ENCODE measurements around the gene DERL2.

Gene DERL2

GRCh38 chr17:5485270-5486205 is at the start of gene DERL2:
DERL2 (minus strand) TSS chr17:5486178; CDS start chr17:5486161, 17 bp downstream.
- DNase-seq = no peak

- no peak for DNase-seq
Measured at GRCh38 chr17:5535436-5535835, 49.5 kb upstream of the DERL2 start.

- no peak for DNase-seq
Measured at GRCh38 chr17:5533486-5534315, 47.7 kb upstream of the DERL2 start.

GRCh38 chr17:5532581-5532980 is 46.6 kb upstream of the DERL2 start:
- DNase-seq = no peak

GRCh38 chr17:5531085-5531418 is 45.1 kb upstream of the DERL2 start:
- no peak for DNase-seq

GRCh38 chr17:5530265-5531084 is 44.5 kb upstream of the DERL2 start:
- no peak for DNase-seq

- no peak for DNase-seq
Measured at GRCh38 chr17:5527601-5528250, 41.7 kb upstream of the DERL2 start.

- DNase-seq = no peak
Measured at GRCh38 chr17:5526821-5527598, 41.0 kb upstream of the DERL2 start.

- DNase-seq = no peak
Measured at GRCh38 chr17:5523249-5523648, 37.3 kb upstream of the DERL2 start.

- DNase-seq = no peak
Measured at GRCh38 chr17:5522476-5522875, 36.5 kb upstream of the DERL2 start.

GRCh38 chr17:5516060-5516792 is 30.2 kb upstream of the DERL2 start:
- no peak for DNase-seq

- no peak for DNase-seq
Measured at GRCh38 chr17:5514976-5515375, 29.0 kb upstream of the DERL2 start.

- DNase-seq = no peak
Measured at GRCh38 chr17:5513628-5514027, 27.6 kb upstream of the DERL2 start.

GRCh38 chr17:5511401-5512225 is 25.6 kb upstream of the DERL2 start:
- no peak for DNase-seq

GRCh38 chr17:5510771-5511170 is 24.8 kb upstream of the DERL2 start:
- DNase-seq = no peak

GRCh38 chr17:5509482-5509881 is 23.5 kb upstream of the DERL2 start:
- DNase-seq = no peak

GRCh38 chr17:5508810-5509209 is 22.8 kb upstream of the DERL2 start:
- DNase-seq = no peak

- no peak for DNase-seq
Measured at GRCh38 chr17:5506307-5506706, 20.3 kb upstream of the DERL2 start.

- no peak for DNase-seq
Measured at GRCh38 chr17:5502552-5502951, 16.6 kb upstream of the DERL2 start.

- no peak for DNase-seq
Measured at GRCh38 chr17:5501685-5502084, 15.7 kb upstream of the DERL2 start.

Data from cortex of kidney (tissue), 1 donor.